Colonic mucosa (tissue), 4 donors: ENCODE results near the gene STAG3. TPM values are rescaled to one million over a fixed set of nuclear protein-coding genes. Genes with fewer than 3 reads are reported as not detected.

Source experiments
- DNase-seq: peaks from one replicate; pipeline ENCODE4 v3.0.0-alpha.2; 2020
- H3K27ac ChIP-seq: fragments of 200-600 bp; one replicate; pipeline ENCODE4 v1.8.0; 2021
- H3K27me3 ChIP-seq: fragments of 200-600 bp; one replicate; pipeline ENCODE4 v1.8.0; 2021
- H3K36me3 ChIP-seq: fragments of 200-600 bp; one replicate; pipeline ENCODE4 v1.8.0; 2021
- H3K4me1 ChIP-seq: fragments of 200-600 bp; one replicate; pipeline ENCODE4 v1.8.0; 2021; ENCODE audit warnings: mild to moderate bottlenecking
- H3K4me3 ChIP-seq: fragments of 200-600 bp; one replicate; pipeline ENCODE4 v1.8.0; 2021
- H3K9ac ChIP-seq, 2 donors: one replicate each; pipeline ENCODE4 v1.7.0; 2013; ENCODE audit warnings: control low read depth in 2 of 2, low read depth in 2 of 2, low read length in 2 of 2
- H3K9me3 ChIP-seq: fragments of 200-600 bp; one replicate; pipeline ENCODE4 v1.8.0; 2021
- intact Hi-C: fragments of 100-400 bp; cut with DNase I; formaldehyde crosslinking; loops from one replicate; pipeline ENCODE4 v1.14.1; 2022
- total RNA-seq, 2 donors: library from RNA; stranded (reverse); fragmentation: NEBNext Ultra II Directional in 1 of 2; extraction: Animal tissue kit (Norgen Biotek cat#: 25700) in 1 of 2; gene quantifications; one replicate each; pipeline ENCODE4 v1.2.1, GENCODE V29; 2021
- TF ChIP-seq, protein P1 (sequence below): fragments of 200-600 bp; IDR thresholded peaks from one replicate; pipeline ENCODE4 v1.8.0; 2022; ENCODE audit warnings: antibody characterized with exemption, mild to moderate bottlenecking
- donor health status: healthy.
- donor health status: DM: no; HTN: no; CAD: no.
- donor health status: DM: no; HTN: no; CAD: no.

The STAG3 gene
- total RNA-seq, 2 donors from 2014 or later = 1.4 to 3.8 TPM

GRCh38 chr7:100157334-100158228 is 20.1 kb upstream of the STAG3 start:
- H3K4me1 ChIP-seq = peaks cover 37% of the 10 kb centered on the region
- peak overlapping the region; percentile 84 for H3K4me3 ChIP-seq
- H3K9me3 ChIP-seq = no peaks in the 10 kb centered on the region
- intact Hi-C loops = no loop called here
- H3K9ac ChIP-seq = peak overlapping the region; percentile 76 to 97
- H3K27me3 ChIP-seq = no peaks in the 10 kb centered on the region
- peak overlapping the region; percentile 86 for H3K27ac ChIP-seq
- no peaks in the 10 kb centered on the region for H3K36me3 ChIP-seq
- DNase-seq = no peak
- TF ChIP-seq, protein P1, sequence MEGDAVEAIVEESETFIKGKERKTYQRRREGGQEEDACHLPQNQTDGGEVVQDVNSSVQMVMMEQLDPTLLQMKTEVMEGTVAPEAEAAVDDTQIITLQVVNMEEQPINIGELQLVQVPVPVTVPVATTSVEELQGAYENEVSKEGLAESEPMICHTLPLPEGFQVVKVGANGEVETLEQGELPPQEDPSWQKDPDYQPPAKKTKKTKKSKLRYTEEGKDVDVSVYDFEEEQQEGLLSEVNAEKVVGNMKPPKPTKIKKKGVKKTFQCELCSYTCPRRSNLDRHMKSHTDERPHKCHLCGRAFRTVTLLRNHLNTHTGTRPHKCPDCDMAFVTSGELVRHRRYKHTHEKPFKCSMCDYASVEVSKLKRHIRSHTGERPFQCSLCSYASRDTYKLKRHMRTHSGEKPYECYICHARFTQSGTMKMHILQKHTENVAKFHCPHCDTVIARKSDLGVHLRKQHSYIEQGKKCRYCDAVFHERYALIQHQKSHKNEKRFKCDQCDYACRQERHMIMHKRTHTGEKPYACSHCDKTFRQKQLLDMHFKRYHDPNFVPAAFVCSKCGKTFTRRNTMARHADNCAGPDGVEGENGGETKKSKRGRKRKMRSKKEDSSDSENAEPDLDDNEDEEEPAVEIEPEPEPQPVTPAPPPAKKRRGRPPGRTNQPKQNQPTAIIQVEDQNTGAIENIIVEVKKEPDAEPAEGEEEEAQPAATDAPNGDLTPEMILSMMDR = no peak

DNA sequence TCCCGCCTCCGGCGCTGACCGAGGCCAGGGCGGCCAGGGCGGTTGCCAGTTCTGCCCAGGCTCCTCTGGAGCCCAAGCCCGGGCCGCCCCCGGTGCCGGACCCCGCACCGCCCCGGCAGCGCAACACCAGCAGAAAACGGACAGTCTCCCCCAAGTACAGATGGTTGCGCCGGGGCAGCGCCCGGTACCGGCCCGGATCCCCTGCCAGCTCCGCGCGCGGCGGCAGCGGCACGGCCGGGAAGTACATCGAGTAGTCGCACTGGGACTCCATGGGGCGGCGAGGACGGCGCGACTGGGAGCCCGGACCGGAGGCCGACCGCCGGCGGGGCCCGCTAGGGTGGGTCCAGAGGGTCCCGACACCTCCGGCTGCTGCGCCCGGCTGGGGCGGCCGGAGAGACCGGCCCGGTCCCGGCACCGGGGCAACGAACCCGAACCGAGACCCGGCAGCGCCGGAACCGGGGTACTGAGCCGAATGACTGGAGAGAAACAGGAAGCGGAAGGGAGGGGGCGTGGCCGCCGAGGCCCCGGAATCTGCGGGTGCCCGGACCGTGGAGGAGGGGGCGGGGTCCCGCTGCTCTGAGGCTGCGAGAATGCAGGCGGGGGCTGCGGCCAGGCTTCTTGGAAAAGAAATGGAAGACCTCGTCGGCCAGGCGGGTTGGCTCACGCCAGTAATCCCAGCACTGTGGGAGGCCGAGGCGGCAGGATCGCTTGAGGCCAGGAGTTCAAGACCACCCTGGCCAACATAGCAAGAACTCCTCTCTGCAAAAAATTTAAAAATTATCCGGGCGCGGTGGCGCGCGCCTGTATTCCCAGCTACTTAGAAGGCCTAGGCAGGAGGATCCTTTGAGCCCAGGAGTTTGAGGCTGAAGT is 19.3 kb upstream of the STAG3 start, which contains the start of gene TRAPPC14:
TSS of gene TRAPPC14 (minus strand) at position 495 of the 870 bp plus-strand sequence. CDS start at position 271, 224 bp downstream.
- Histone ChIP-seq H3K27me3 (no peaks in the 10 kb centered on the region), H3K4me1 (peaks cover 31% of the 10 kb centered on the region), H3K9me3 (no peaks in the 10 kb centered on the region), H3K27ac (peak within 1 kb of the TSS; percentile 86), H3K4me3 (peak within 1 kb of the TSS; percentile 84), H3K9ac (peak within 1 kb of the TSS; percentile 76 to 97), H3K36me3 (no peaks in the 10 kb centered on the region)
- TF ChIP-seq, protein P1 = no peak
- DNase-seq = peak; percentile 98
- intact Hi-C loops = no loop called here

GRCh38 chr7:100159099-100159623 is 18.6 kb upstream of the STAG3 start:
- Histone ChIP-seq H3K27ac (peak overlapping the region; percentile 86), H3K36me3 (no peaks in the 10 kb centered on the region), H3K9ac (peak overlapping the region; percentile 76 to 97), H3K9me3 (no peaks in the 10 kb centered on the region), H3K4me3 (peak overlapping the region; percentile 84), H3K27me3 (no peaks in the 10 kb centered on the region), H3K4me1 (peaks cover 28% of the 10 kb centered on the region)
- no peak for DNase-seq
- intact Hi-C loops = no loop called here
- TF ChIP-seq, protein P1 = no peak

DNA sequence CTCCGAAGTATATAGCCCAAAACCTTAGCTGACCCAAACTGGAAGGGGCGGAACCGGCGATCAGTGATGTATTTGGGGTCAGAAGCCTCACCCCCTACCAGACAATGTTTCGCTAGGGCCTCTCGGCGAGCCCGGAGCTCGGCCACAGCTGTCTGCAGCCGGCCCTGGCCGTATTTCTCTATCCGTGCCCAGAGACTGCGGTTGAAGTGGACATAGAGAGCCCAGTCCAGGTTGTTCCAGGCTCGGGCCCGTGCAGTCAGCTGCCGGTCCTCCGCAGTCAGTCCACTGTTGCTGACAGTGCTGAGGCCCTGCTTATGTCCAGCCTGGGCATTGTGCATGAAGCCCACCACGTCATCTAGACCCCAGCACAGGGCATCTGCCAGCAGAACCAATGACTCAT is 17.7 kb upstream of the STAG3 start:
- no peaks in the 10 kb centered on the region for H3K27me3 ChIP-seq
- TF ChIP-seq, protein P1 = no peak
- DNase-seq = no peak
- H3K4me1 ChIP-seq = peaks cover 20% of the 10 kb centered on the region
- no peak overlapping the region for H3K4me3 ChIP-seq
- H3K36me3 ChIP-seq = no peaks in the 10 kb centered on the region
- no peak overlapping the region for H3K27ac ChIP-seq
- no peaks in the 10 kb centered on the region for H3K9me3 ChIP-seq
- intact Hi-C loops = no loop called here
- peak overlapping the region in 1 of 2 donors; percentile 31 for H3K9ac ChIP-seq

- no peak overlapping the region for H3K4me3 ChIP-seq
- H3K9ac ChIP-seq = peak overlapping the region in 1 of 2 donors; percentile 63
- DNase-seq = peak; percentile 85
- no peaks in the 10 kb centered on the region for H3K27me3 ChIP-seq
- peak overlapping the region; percentile 37 for H3K27ac ChIP-seq
- no peaks in the 10 kb centered on the region for H3K4me1 ChIP-seq
- TF ChIP-seq, protein P1 = no peak
- H3K9me3 ChIP-seq = no peaks in the 10 kb centered on the region
- intact Hi-C loops = no loop called here
- H3K36me3 ChIP-seq = no peaks in the 10 kb centered on the region
These were observed 14.6 kb upstream of the STAG3 start for GRCh38 chr7:100163006-100163531.
